ENCODE measurements around the gene STX17. TPM values are rescaled to one million over a fixed set of nuclear protein-coding genes. Genes with fewer than 3 reads are reported as not detected.

STX17 gene
- total and polyA plus RNA-seq, 10 of the 15 experiments (the other 5 are each of a cell fraction or from before 2014, with no cell fraction given): 11.5 to 29.3 (median 20.0) TPM

DNA sequence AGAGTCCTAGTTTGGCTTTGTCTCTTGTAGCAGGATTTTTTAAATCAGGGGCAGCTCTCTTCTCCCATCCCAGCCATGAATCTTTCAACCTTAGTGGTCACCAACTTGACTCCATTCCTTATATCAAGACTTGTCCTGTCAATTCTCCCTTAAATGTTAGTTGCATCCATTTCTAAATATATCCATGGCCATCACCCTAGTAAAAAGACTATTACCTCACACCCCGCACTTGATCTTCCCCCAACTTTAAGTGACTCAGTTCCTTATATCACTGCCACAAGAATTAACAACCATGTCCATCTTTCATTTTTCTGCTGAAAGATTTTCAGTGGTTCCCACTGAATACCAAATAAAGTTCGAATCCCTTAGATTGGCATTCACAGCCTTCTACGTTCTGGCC is 67.0 kb downstream of the STX17 start (continued):
- no peak for TF ChIP-seq ZSCAN29 (IDR thresholded peaks at IDR 0.05)

DNA sequence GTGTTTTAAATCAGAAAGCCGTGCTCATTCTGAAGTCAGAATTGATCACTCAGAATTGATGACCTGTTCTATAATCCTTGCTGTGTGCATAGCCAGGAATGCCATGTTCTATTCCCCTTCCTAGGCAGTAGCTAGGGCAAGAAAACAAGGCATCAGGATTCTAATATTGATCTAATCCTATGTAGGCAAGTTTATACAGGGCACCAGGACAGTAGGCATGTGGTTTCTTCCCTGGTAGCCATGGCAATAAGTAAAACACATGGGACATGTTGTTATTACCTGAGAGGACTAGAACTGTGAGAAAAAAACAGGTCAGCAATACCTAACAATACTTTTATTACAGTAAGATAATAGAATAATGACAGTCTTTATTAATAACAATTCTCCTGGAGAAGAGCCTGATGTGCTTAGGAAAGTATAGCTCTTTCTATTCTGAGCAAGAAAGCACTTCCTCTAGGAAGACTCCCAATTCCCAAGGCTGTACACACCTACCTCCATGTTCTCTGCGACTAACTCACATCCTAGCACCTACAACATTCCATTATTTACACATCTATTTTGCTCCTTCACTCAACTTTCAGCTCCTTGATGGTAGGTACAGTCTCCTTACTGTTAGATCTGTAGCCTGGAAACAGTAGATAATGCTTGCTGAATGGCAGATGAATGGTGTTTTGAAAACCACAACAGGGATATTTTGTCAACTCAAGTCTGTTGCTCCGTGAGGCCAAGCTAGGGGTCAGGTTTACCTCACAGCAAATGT is 70.8 kb downstream of the STX17 start:
- intact Hi-C loops (cut with micrococcal nuclease; ENCODE audit: unreplicated experiment) (no loop called here), in situ Hi-C loops (cut with MboI) (no loop called here)
- H3K36me3 ChIP-seq (ENCODE audit: control insufficient read depth in 2 of 2, insufficient read depth in 2 of 2, low read length in 1 of 2): peaks cover 0 to 12% of the 10 kb centered on the region in 2 experiments; a peak in 1 of 4 replicates
- TF ChIP-seq, protein P1, sequence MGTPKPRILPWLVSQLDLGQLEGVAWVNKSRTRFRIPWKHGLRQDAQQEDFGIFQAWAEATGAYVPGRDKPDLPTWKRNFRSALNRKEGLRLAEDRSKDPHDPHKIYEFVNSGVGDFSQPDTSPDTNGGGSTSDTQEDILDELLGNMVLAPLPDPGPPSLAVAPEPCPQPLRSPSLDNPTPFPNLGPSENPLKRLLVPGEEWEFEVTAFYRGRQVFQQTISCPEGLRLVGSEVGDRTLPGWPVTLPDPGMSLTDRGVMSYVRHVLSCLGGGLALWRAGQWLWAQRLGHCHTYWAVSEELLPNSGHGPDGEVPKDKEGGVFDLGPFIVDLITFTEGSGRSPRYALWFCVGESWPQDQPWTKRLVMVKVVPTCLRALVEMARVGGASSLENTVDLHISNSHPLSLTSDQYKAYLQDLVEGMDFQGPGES (IDR thresholded peaks at IDR 0.05): no peak
- 0 out of 2 replicates have a peak, but pooled peaks have one; percentile 5 for TF ChIP-seq RUNX3 (IDR thresholded peaks at IDR 0.05; ENCODE audit: low read length)
- H3K27ac ChIP-seq (ENCODE audit: control insufficient read depth, insufficient read depth): no peak overlapping the region
- CTCF ChIA-PET: interaction anchor here (0.6 kb wide), 2 partner anchors 35 to 543 kb away, joined by 3 to 4 read pairs; no protein-coding TSS in a partner anchor
- FAIRE-seq (no peak), DNase-seq (ENCODE audit: low read depth, low spot score) (no peak), ATAC-seq (no peak)
- H3K9me3 ChIP-seq (replicated peaks; ENCODE audit: control insufficient read depth, insufficient read depth, low read length): no peaks in the 10 kb centered on the region
- WGBS (ENCODE audit: insufficient coverage, insufficient replicate concordance, low lambda C conversion rate, missing lambda C conversion rate): 82% methylated on average over 3 of the region's 3 CpGs
- no peaks in the 10 kb centered on the region for H3K27me3 ChIP-seq (replicated peaks in 1 of 2; ENCODE audit: control insufficient read depth in 2 of 2, insufficient read depth in 2 of 2, low read length in 1 of 2)
- no peaks in the 10 kb centered on the region for H3K79me2 ChIP-seq (ENCODE audit: control insufficient read depth, insufficient read depth, low read length)
- POLR2A ChIA-PET: no interaction called here
- RAD21 ChIA-PET (ENCODE audit: unreplicated experiment): interaction anchor here (0.7 kb wide), 1 partner anchor 244 kb away, joined by 3 read pairs; no protein-coding TSS in a partner anchor
- no peak overlapping the region for H2AFZ ChIP-seq (ENCODE audit: control insufficient read depth, low read depth, low read length)
- no peaks in the 10 kb centered on the region for H3K4me1 ChIP-seq (ENCODE audit: control insufficient read depth, insufficient read depth, low read length)
- H4K20me1 ChIP-seq (ENCODE audit: control insufficient read depth, insufficient read depth): no peaks in the 10 kb centered on the region
- H3K4me3 ChIP-seq: no peak overlapping the region
- no TSS peak for BruUV-seq (replicated peaks)
- H3K4me2 ChIP-seq (ENCODE audit: control insufficient read depth, insufficient read depth): no peak overlapping the region
- SMC1A ChIA-PET (ENCODE audit: uncharacterized antibody, unreplicated experiment): interaction anchor here (0.7 to 1.5 kb wide), 3 partner anchors 9 to 116 kb away, joined by 3 to 4 read pairs (median 3); no protein-coding TSS in a partner anchor
- no peak overlapping the region for H3K9ac ChIP-seq (ENCODE audit: control insufficient read depth, insufficient read depth, low read length)
